ENCODE results near the gene CDYL2. TPM values are rescaled to one million over a fixed set of nuclear protein-coding genes. Genes with fewer than 3 reads are reported as not detected.

The CDYL2 gene
- polyA plus RNA-seq, 1 of the 3 experiments (the other 2 are of a cell fraction): 0.03 TPM

DNA sequence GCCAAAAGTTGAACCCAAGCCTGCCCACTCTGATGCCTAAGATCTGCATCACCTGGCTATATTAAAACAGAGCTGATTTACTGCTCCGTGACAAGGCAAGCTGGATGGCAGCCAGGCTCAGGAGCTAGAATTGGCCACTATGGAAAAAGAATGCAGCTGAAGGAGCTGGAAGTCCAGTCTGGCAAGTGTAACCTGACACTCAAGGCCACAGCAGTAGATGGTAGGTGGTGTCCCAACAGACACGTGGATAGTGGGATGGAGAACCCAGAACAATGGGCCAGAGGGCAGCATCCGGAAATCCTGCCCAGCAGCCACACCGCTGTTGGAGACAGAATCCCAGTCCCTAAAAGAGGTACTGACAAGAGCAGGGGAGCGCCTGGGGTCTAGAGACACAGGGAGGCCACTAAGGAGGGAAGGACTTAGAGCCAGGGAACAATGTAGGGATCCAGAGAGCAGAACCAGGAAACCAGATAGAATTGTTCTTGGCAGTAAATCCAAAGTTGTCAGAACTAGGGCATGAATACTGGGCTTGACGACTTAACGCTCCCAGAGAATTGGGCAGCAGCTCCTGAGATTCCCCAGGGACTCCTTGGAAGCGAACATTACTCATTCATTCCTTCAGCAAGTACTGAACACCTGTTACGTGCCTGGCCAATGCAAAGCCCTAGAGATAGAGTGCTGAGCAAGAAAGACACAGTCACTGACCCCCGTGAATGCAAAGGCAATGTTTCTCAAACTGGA is 85.7 kb downstream of the CDYL2 start:
- Histone ChIP-seq H2AFZ (ENCODE audit: low read depth) (no peak overlapping the region), H3K4me3 (ENCODE audit: low read depth in 2 of 2, low read length in 1 of 2) (no peak overlapping the region), H3K27ac (ENCODE audit: low read depth in 2 of 2, low read length in 1 of 2) (no peak overlapping the region), H3K79me2 (ENCODE audit: insufficient read depth) (no peaks in the 10 kb centered on the region), H3K9ac (no peak overlapping the region), H3F3A (replicated peaks; ENCODE audit: insufficient read depth) (no peaks in the 10 kb centered on the region), H3K27me3 (ENCODE audit: insufficient read depth) (no peaks in the 10 kb centered on the region), H4K20me1 (ENCODE audit: insufficient read depth) (no peaks in the 10 kb centered on the region), H3K4me2 (no peak overlapping the region), H3K9me2 (no peaks in the 10 kb centered on the region), H3K4me1 (ENCODE audit: control insufficient read depth in 1 of 2, insufficient read depth in 2 of 2, low read depth in 1 of 2, low read length in 1 of 2) (no peaks in the 10 kb centered on the region), H3K9me3 (no peaks in the 10 kb centered on the region), H3K36me3 (replicated peaks in 1 of 2; ENCODE audit: control insufficient read depth in 1 of 2, insufficient read depth in 2 of 2, low read length in 1 of 2) (no peaks in the 10 kb centered on the region)
- WGBS (ENCODE audit: low lambda C conversion rate): 16% methylated on average over 10 of the region's 10 CpGs
- ChIA-PET CTCF (interaction anchor here (1.1 kb wide), 1 partner anchor 107 kb away, joined by 3 read pairs; no protein-coding TSS in a partner anchor), POLR2A (no interaction called here)
- no peak for TF ChIP-seq MXI1 (IDR thresholded peaks at IDR 0.05; ENCODE audit: low read depth, low read length)
- no peak for TF ChIP-seq NFIC (IDR thresholded peaks at IDR 0.05; ENCODE audit: borderline replicate concordance)
- no peak for TF ChIP-seq YY1 (IDR thresholded peaks at IDR 0.05; ENCODE audit: low read depth)
- no peak for TF ChIP-seq FOSL2 (IDR thresholded peaks at IDR 0.05; ENCODE audit: borderline replicate concordance, low read depth)
- TF ChIP-seq SMC3 (IDR thresholded peaks at IDR 0.05; ENCODE audit: low read depth, low read length): no peak
- no peak for TF ChIP-seq FOXM1 (IDR thresholded peaks at IDR 0.05; ENCODE audit: low read depth)
- DNase-seq: no peak

DNA sequence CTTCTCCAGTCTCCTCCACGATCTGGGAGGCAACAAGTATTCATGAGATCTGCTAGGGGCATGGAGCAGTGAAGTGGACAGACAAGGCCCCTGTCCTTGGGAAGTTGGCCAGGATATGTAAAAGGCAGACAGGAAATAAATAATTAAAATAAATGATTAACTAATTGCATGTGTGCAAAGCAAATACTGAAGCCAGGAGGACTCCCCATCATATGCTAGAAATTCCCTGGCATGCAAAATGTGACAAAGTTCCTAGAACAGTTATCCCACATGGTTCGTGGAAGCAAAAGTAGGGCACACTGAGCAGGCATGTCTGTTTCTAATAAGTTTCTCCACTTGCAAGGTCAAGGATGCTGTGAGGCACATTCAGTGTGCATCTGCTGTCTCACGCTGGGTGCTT is 86.8 kb downstream of the CDYL2 start:
- ChIA-PET POLR2A (no interaction called here), CTCF (no interaction called here)
- Histone ChIP-seq H3K27me3 (ENCODE audit: insufficient read depth) (no peaks in the 10 kb centered on the region), H2AFZ (ENCODE audit: low read depth) (no peak overlapping the region), H3K9ac (no peak overlapping the region), H4K20me1 (ENCODE audit: insufficient read depth) (no peaks in the 10 kb centered on the region), H3K36me3 (replicated peaks in 1 of 2; ENCODE audit: control insufficient read depth in 1 of 2, insufficient read depth in 2 of 2, low read length in 1 of 2) (no peaks in the 10 kb centered on the region), H3K4me3 (ENCODE audit: low read depth in 2 of 2, low read length in 1 of 2) (no peak overlapping the region), H3K9me2 (no peaks in the 10 kb centered on the region), H3K9me3 (no peaks in the 10 kb centered on the region), H3K4me2 (no peak overlapping the region), H3K27ac (ENCODE audit: low read depth in 2 of 2, low read length in 1 of 2) (no peak overlapping the region), H3K4me1 (ENCODE audit: control insufficient read depth in 1 of 2, insufficient read depth in 2 of 2, low read depth in 1 of 2, low read length in 1 of 2) (no peaks in the 10 kb centered on the region), H3K79me2 (ENCODE audit: insufficient read depth) (no peaks in the 10 kb centered on the region), H3F3A (replicated peaks; ENCODE audit: insufficient read depth) (no peaks in the 10 kb centered on the region)
- WGBS (ENCODE audit: low lambda C conversion rate): 2% methylated on average over 3 of the region's 3 CpGs
- no peak for DNase-seq
- TF ChIP-seq, protein P1, sequence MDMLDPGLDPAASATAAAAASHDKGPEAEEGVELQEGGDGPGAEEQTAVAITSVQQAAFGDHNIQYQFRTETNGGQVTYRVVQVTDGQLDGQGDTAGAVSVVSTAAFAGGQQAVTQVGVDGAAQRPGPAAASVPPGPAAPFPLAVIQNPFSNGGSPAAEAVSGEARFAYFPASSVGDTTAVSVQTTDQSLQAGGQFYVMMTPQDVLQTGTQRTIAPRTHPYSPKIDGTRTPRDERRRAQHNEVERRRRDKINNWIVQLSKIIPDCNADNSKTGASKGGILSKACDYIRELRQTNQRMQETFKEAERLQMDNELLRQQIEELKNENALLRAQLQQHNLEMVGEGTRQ (IDR thresholded peaks at IDR 0.05; ENCODE audit: borderline replicate concordance, low read depth, low read length): no peak
- TF ChIP-seq NRF1 (IDR thresholded peaks at IDR 0.05; ENCODE audit: low read depth, low read length) (no peak), YY1 (IDR thresholded peaks at IDR 0.05; ENCODE audit: low read depth) (no peak), JUND (IDR thresholded peaks at IDR 0.05) (no peak)

DNA sequence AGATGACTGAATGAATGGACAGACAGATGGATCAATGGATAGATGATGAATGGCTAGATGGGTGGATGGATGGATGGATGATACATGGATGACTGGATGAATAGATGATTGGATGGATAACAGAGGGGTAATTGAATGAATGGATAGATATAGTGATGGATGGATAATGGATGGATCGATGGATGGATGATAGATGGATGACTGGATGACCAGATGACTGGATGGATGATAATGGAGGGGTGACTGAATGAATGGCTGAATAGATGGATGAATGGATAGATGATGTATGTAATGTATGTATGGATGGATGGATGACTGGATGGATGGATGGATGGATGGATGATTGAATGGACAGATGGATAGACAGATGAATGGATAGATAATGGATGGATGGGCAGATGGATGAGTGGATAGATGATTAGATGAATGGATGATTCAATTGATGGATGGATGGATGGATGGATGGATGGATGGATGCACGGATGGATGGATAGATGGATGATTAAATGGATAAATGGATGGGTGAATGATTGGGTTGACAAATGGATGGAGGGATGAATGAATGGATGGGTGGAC is 87.7 kb downstream of the CDYL2 start:
- TF ChIP-seq EP300 (IDR thresholded peaks at IDR 0.05; ENCODE audit: borderline replicate concordance in 1 of 2, low read depth in 1 of 2, low read length in 1 of 2) (no peak), YY1 (IDR thresholded peaks at IDR 0.05; ENCODE audit: low read depth) (no peak), MEF2A (IDR thresholded peaks at IDR 0.05; ENCODE audit: borderline replicate concordance, low read depth) (no peak), RAD21 (IDR thresholded peaks at IDR 0.05; ENCODE audit: low read length) (no peak), TCF12 (IDR thresholded peaks at IDR 0.05) (no peak), RXRA (IDR thresholded peaks at IDR 0.05; ENCODE audit: borderline replicate concordance, low read depth) (no peak)
- TF ChIP-seq, protein P2, sequence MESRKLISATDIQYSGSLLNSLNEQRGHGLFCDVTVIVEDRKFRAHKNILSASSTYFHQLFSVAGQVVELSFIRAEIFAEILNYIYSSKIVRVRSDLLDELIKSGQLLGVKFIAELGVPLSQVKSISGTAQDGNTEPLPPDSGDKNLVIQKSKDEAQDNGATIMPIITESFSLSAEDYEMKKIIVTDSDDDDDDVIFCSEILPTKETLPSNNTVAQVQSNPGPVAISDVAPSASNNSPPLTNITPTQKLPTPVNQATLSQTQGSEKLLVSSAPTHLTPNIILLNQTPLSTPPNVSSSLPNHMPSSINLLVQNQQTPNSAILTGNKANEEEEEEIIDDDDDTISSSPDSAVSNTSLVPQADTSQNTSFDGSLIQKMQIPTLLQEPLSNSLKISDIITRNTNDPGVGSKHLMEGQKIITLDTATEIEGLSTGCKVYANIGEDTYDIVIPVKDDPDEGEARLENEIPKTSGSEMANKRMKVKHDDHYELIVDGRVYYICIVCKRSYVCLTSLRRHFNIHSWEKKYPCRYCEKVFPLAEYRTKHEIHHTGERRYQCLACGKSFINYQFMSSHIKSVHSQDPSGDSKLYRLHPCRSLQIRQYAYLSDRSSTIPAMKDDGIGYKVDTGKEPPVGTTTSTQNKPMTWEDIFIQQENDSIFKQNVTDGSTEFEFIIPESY (IDR thresholded peaks at IDR 0.05; ENCODE audit: borderline replicate concordance, low read depth): no peak
- Histone ChIP-seq H3K9me3 (no peaks in the 10 kb centered on the region), H4K20me1 (ENCODE audit: insufficient read depth) (no peaks in the 10 kb centered on the region), H3K4me3 (ENCODE audit: low read depth in 2 of 2, low read length in 1 of 2) (no peak overlapping the region), H3F3A (replicated peaks; ENCODE audit: insufficient read depth) (no peaks in the 10 kb centered on the region), H3K4me2 (no peak overlapping the region), H3K36me3 (replicated peaks in 1 of 2; ENCODE audit: control insufficient read depth in 1 of 2, insufficient read depth in 2 of 2, low read length in 1 of 2) (no peaks in the 10 kb centered on the region), H3K79me2 (ENCODE audit: insufficient read depth) (no peaks in the 10 kb centered on the region), H3K4me1 (ENCODE audit: control insufficient read depth in 1 of 2, insufficient read depth in 2 of 2, low read depth in 1 of 2, low read length in 1 of 2) (no peaks in the 10 kb centered on the region), H3K9ac (no peak overlapping the region), H3K27ac (ENCODE audit: low read depth in 2 of 2, low read length in 1 of 2) (no peak overlapping the region), H3K27me3 (ENCODE audit: insufficient read depth) (no peaks in the 10 kb centered on the region), H3K9me2 (no peaks in the 10 kb centered on the region), H2AFZ (ENCODE audit: low read depth) (no peak overlapping the region)
- 4% methylated on average over 2 of the region's 2 CpGs for WGBS (ENCODE audit: low lambda C conversion rate)
- DNase-seq: no peak
- ChIA-PET POLR2A (no interaction called here), CTCF (no interaction called here)
